GM12878 (cell line): ENCODE data around the gene OR4F15. TPM values are rescaled to one million over a fixed set of nuclear protein-coding genes. Genes with fewer than 3 reads are reported as not detected.

Source experiments
- ATAC-seq: fragments of 200-7000 bp; cut with Tn5 transposase; 3 replicates; pipeline ENCODE4 v1.9.1; 2020; ENCODE audit warnings: mild to moderate bottlenecking, moderate library complexity
- BruUV-seq: library from RNA; stranded (reverse); fragments of 400-500 nt; replicated peaks from 2 replicates; lab custom pipeline; 2021; lab: Mats Ljungman, UMichigan
- CTCF ChIA-PET: fragments of 300-600 bp; sonication (Branson Sonifier 250); formaldehyde crosslinking; extraction: SDS; loops from one replicate; lab custom pipeline; 2021; ENCODE audit warnings: inconsistent platforms; lab: Yijun Ruan, JAX
- POLR2A ChIA-PET: fragments of 350-600 bp; formaldehyde crosslinking; extraction: SDS; loops from one replicate; lab custom pipeline; 2021; ENCODE audit warnings: inconsistent platforms; lab: Charles Lee
- RAD21 ChIA-PET: fragments of 300-600 bp; sonication (Branson Sonifier 250); formaldehyde crosslinking; loops from one replicate; lab custom pipeline; 2023; ENCODE audit warnings: antibody characterized with exemption; ENCODE audit not compliant: unreplicated experiment; lab: Charles Lee
- SMC1A ChIA-PET: fragments of 300-600 bp; sonication (Branson Sonifier 250); formaldehyde crosslinking; loops from one replicate; lab custom pipeline; 2023; ENCODE audit not compliant: unreplicated experiment, uncharacterized antibody; lab: Charles Lee
- DNase-seq: peaks from one replicate; pipeline ENCODE4 v3.0.0-alpha.2; 2011; ENCODE audit warnings: low read depth, low spot score
- FAIRE-seq: peaks from 3 replicates; lab custom pipeline; 2011; peaks lifted over from hg19 to GRCh38; lab: Jason Lieb, UNC
- H2AFZ ChIP-seq: 2 replicates; pipeline ENCODE4 v1.6.0; 2011; ENCODE audit warnings: low read depth, low read length, control low read depth; ENCODE audit not compliant: control insufficient read depth
- H3K27ac ChIP-seq: 2 replicates; pipeline ENCODE4 v1.5.1; 2011; ENCODE audit warnings: control low read depth; ENCODE audit not compliant: control insufficient read depth, insufficient read depth
- H3K27me3 ChIP-seq, 2 experiments: replicated peaks in 1 of 2; 2 replicates each; pipeline versions ENCODE4 v1.6.0 to v1.6.1; 2011; ENCODE audit warnings: low read length in 1 of 2; ENCODE audit not compliant: control insufficient read depth in 2 of 2, insufficient read depth in 2 of 2
- H3K36me3 ChIP-seq, 2 experiments: 2 replicates each; pipeline ENCODE4 v1.5.1; 2011; ENCODE audit warnings: low read length in 1 of 2; ENCODE audit not compliant: control insufficient read depth in 2 of 2, insufficient read depth in 2 of 2
- H3K4me1 ChIP-seq: 2 replicates; pipeline ENCODE4 v1.6.1; 2011; ENCODE audit warnings: mild to moderate bottlenecking, low read length, moderate library complexity, mixed read lengths; ENCODE audit not compliant: control insufficient read depth, insufficient read depth
- H3K4me2 ChIP-seq: 2 replicates; pipeline ENCODE4 v1.6.0; 2011; ENCODE audit warnings: control low read depth; ENCODE audit not compliant: control insufficient read depth, insufficient read depth
- H3K4me3 ChIP-seq: fragments of 200-600 bp; sonication (generic); 2 replicates; pipeline ENCODE4 v1.5.1; 2016
- H3K79me2 ChIP-seq: 2 replicates; pipeline ENCODE4 v1.6.0; 2011; ENCODE audit warnings: low read length; ENCODE audit not compliant: control insufficient read depth, insufficient read depth
- H3K9ac ChIP-seq: 2 replicates; pipeline ENCODE4 v1.8.0; 2011; ENCODE audit warnings: low read length, control low read depth, mixed read lengths; ENCODE audit not compliant: control insufficient read depth, insufficient read depth
- H3K9me3 ChIP-seq: replicated peaks from 3 replicates; pipeline ENCODE4 v1.5.1; 2011; ENCODE audit warnings: mild to moderate bottlenecking, low read length; ENCODE audit not compliant: control insufficient read depth, insufficient read depth
- H4K20me1 ChIP-seq: 2 replicates; pipeline ENCODE4 v1.6.0; 2011; ENCODE audit not compliant: control insufficient read depth, insufficient read depth
- CHD1 ChIP-seq: IDR thresholded peaks from 2 replicates; pipeline ENCODE4 v1.6.1; 2012; ENCODE audit warnings: low read depth, low read length, improper control_type of control experiment
- CREB1 ChIP-seq: IDR thresholded peaks from 2 replicates; pipeline ENCODE4 v1.6.1; 2012; ENCODE audit warnings: low read depth, mild to moderate bottlenecking, inconsistent platforms
- FOXM1 ChIP-seq: IDR thresholded peaks from 2 replicates; pipeline ENCODE4 v1.6.1; 2012; ENCODE audit warnings: low read depth, mild to moderate bottlenecking, inconsistent platforms, low read length, moderate library complexity
- GABPA ChIP-seq: IDR thresholded peaks from 2 replicates; pipeline ENCODE4 v1.6.1; 2014; ENCODE audit warnings: antibody characterized with exemption, low read depth, mild to moderate bottlenecking, inconsistent platforms
- HDAC6 ChIP-seq: fragments of 200-600 bp; sonication (generic); IDR thresholded peaks from one replicate; pipeline ENCODE4 v1.8.0; 2017; ENCODE audit warnings: antibody characterized with exemption; ENCODE audit not compliant: unreplicated experiment
- JUND ChIP-seq: IDR thresholded peaks from 2 replicates; pipeline ENCODE4 v1.6.1; 2012; ENCODE audit warnings: low read depth, mild to moderate bottlenecking, low read length, improper control_type of control experiment, moderate library complexity
- RFX5 ChIP-seq: IDR thresholded peaks from 2 replicates; pipeline ENCODE4 v1.6.1; 2011; ENCODE audit warnings: low read depth, low read length, improper control_type of control experiment
- SIX5 ChIP-seq: IDR thresholded peaks from 2 replicates; pipeline ENCODE4 v1.6.1; 2011; ENCODE audit warnings: mild to moderate bottlenecking, low read depth, low read length, moderate library complexity; ENCODE audit not compliant: severe bottlenecking
- TARDBP ChIP-seq: IDR thresholded peaks from 2 replicates; pipeline ENCODE4 v1.6.1; 2016; ENCODE audit warnings: borderline replicate concordance
- WRNIP1 ChIP-seq: IDR thresholded peaks from 2 replicates; pipeline ENCODE4 v1.6.1; 2011; ENCODE audit warnings: low read depth, low read length, improper control_type of control experiment, borderline replicate concordance
- ZNF207 ChIP-seq: fragments of 450-650 bp; IDR thresholded peaks from 2 replicates; pipeline ENCODE4 v1.6.1; 2014; ENCODE audit warnings: antibody characterized with exemption, mild to moderate bottlenecking, borderline replicate concordance
- WGBS: methylation state at CpG from one replicate; pipeline ENCODE4 v1.1.6; 2016; ENCODE audit warnings: low lambda C conversion rate; ENCODE audit not compliant: insufficient replicate concordance, insufficient coverage; ENCODE audit errors: missing lambda C conversion rate; 5-methylcytosine and 5-hydroxymethylcytosine counted together
- in situ Hi-C: fragments of 300-500 bp; cut with MboI; formaldehyde crosslinking; loops from 9 replicates; pipeline ENCODE4 v1.14.3; 2018; ENCODE audit warnings: mixed read lengths
- intact Hi-C: fragments of 100-400 bp; cut with micrococcal nuclease; formaldehyde crosslinking; loops from one replicate; pipeline ENCODE4 v1.14.2; 2022; ENCODE audit not compliant: unreplicated experiment
- polyA plus RNA-seq, 11 experiments: library from polyadenylated mRNA; depleted of rRNA in 4 of 11; unstranded in 6 of 11; stranded (reverse) in 5 of 11; fragments of >200 nt; fragmentation: Nextera tagmentation in 4 of 11; fragmentation: Illumina TruSeq in 1 of 11; extraction: Ambion mirVana in 4 of 11; extraction: Trizol in 1 of 11; gene quantifications; 1 replicate in 1 of 11; 2 replicates in 10 of 11; pipeline versions ENCODE4 v1.2.1 to v1.2.3, GENCODE V29; 2011 to 2016; ENCODE audit warnings: inconsistent platforms in 2 of 11, missing spikeins in 2 of 11, low read depth in 1 of 11
- total RNA-seq, 4 experiments: library from RNA; depleted of rRNA in 3 of 4; stranded (reverse); fragments of >200 nt in 3 of 4; fragmentation: Illumina TruSeq in 1 of 4; extraction: Trizol in 1 of 4; gene quantifications; 2 replicates each; pipeline versions ENCODE4 v1.2.1 to v1.2.3, GENCODE V29; 2013 to 2021
- TF ChIP-seq, protein P1 (sequence below): IDR thresholded peaks from 2 replicates; pipeline ENCODE4 v1.6.1; 2012; ENCODE audit warnings: mild to moderate bottlenecking, low read depth, low read length
- TF ChIP-seq, protein P2 (sequence below): fragments of 150-350 bp; IDR thresholded peaks from 2 replicates; pipeline ENCODE4 v1.6.1; 2014; ENCODE audit warnings: mild to moderate bottlenecking, low read depth, low read length
- TF ChIP-seq, protein P3 (sequence below): fragments of 450-650 bp; IDR thresholded peaks from 2 replicates; pipeline ENCODE4 v1.6.1; 2017; ENCODE audit warnings: mild to moderate bottlenecking
- TF ChIP-seq, protein P4 (sequence below): IDR thresholded peaks from 2 replicates; pipeline ENCODE4 v1.6.1; 2011; ENCODE audit warnings: borderline replicate concordance, low read depth, mild to moderate bottlenecking, moderate library complexity, low read length; ENCODE audit not compliant: insufficient read depth, poor library complexity, severe bottlenecking

Gene OR4F15
- total and polyA plus RNA-seq, 10 of the 15 experiments (the other 5 are each of a cell fraction or from before 2014, with no cell fraction given): not detected

DNA sequence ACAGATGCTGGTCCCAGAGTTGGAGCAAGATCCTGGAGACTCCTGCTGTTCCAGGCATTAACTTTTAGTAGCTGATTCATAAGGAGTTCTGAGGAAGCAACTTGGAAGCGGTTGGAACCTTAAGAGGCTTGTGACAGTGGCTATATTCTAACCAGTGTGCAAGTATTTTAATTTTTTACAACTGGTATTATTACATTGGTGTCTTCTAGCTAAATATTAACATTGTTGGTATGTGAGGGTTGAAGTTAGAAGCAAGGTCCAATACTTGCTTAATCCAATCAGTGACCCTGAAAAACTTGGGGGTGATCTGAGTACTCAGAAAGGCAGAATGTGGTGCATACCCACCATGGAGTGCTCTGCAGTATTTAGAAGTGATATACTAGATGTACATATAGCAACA, 1.5 kb upstream of the OR4F15 start:
- Histone ChIP-seq H3K4me2 (no peak overlapping the region), H4K20me1 (no peaks in the 10 kb centered on the region)
- RAD21 ChIA-PET: no interaction called here
- SMC1A ChIA-PET: no interaction called here
- TF ChIP-seq, protein P1, sequence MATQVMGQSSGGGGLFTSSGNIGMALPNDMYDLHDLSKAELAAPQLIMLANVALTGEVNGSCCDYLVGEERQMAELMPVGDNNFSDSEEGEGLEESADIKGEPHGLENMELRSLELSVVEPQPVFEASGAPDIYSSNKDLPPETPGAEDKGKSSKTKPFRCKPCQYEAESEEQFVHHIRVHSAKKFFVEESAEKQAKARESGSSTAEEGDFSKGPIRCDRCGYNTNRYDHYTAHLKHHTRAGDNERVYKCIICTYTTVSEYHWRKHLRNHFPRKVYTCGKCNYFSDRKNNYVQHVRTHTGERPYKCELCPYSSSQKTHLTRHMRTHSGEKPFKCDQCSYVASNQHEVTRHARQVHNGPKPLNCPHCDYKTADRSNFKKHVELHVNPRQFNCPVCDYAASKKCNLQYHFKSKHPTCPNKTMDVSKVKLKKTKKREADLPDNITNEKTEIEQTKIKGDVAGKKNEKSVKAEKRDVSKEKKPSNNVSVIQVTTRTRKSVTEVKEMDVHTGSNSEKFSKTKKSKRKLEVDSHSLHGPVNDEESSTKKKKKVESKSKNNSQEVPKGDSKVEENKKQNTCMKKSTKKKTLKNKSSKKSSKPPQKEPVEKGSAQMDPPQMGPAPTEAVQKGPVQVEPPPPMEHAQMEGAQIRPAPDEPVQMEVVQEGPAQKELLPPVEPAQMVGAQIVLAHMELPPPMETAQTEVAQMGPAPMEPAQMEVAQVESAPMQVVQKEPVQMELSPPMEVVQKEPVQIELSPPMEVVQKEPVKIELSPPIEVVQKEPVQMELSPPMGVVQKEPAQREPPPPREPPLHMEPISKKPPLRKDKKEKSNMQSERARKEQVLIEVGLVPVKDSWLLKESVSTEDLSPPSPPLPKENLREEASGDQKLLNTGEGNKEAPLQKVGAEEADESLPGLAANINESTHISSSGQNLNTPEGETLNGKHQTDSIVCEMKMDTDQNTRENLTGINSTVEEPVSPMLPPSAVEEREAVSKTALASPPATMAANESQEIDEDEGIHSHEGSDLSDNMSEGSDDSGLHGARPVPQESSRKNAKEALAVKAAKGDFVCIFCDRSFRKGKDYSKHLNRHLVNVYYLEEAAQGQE: no peak
- TF ChIP-seq, protein P2, sequence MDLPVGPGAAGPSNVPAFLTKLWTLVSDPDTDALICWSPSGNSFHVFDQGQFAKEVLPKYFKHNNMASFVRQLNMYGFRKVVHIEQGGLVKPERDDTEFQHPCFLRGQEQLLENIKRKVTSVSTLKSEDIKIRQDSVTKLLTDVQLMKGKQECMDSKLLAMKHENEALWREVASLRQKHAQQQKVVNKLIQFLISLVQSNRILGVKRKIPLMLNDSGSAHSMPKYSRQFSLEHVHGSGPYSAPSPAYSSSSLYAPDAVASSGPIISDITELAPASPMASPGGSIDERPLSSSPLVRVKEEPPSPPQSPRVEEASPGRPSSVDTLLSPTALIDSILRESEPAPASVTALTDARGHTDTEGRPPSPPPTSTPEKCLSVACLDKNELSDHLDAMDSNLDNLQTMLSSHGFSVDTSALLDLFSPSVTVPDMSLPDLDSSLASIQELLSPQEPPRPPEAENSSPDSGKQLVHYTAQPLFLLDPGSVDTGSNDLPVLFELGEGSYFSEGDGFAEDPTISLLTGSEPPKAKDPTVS: no peak
- no peak for TF ChIP-seq JUND
- no peak for TF ChIP-seq CHD1
- TF ChIP-seq GABPA: no peak
- TF ChIP-seq TARDBP: no peak
- TF ChIP-seq, protein P3, sequence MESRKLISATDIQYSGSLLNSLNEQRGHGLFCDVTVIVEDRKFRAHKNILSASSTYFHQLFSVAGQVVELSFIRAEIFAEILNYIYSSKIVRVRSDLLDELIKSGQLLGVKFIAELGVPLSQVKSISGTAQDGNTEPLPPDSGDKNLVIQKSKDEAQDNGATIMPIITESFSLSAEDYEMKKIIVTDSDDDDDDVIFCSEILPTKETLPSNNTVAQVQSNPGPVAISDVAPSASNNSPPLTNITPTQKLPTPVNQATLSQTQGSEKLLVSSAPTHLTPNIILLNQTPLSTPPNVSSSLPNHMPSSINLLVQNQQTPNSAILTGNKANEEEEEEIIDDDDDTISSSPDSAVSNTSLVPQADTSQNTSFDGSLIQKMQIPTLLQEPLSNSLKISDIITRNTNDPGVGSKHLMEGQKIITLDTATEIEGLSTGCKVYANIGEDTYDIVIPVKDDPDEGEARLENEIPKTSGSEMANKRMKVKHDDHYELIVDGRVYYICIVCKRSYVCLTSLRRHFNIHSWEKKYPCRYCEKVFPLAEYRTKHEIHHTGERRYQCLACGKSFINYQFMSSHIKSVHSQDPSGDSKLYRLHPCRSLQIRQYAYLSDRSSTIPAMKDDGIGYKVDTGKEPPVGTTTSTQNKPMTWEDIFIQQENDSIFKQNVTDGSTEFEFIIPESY: no peak
- TF ChIP-seq, protein P4, sequence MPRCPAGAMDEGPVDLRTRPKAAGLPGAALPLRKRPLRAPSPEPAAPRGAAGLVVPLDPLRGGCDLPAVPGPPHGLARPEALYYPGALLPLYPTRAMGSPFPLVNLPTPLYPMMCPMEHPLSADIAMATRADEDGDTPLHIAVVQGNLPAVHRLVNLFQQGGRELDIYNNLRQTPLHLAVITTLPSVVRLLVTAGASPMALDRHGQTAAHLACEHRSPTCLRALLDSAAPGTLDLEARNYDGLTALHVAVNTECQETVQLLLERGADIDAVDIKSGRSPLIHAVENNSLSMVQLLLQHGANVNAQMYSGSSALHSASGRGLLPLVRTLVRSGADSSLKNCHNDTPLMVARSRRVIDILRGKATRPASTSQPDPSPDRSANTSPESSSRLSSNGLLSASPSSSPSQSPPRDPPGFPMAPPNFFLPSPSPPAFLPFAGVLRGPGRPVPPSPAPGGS: no peak
- TF ChIP-seq HDAC6: no peak
- TF ChIP-seq RFX5: no peak
- TF ChIP-seq ZNF207: no peak
- TF ChIP-seq SIX5: no peak
- TF ChIP-seq WRNIP1: no peak
- no peak for TF ChIP-seq CREB1
- TF ChIP-seq FOXM1: no peak
- TF ChIP-seq, all 136 proteins: peak for 0
- Histone ChIP-seq H3K4me1 (no peaks in the 10 kb centered on the region), H3K9ac (no peak overlapping the region), H3K27me3 (no peaks in the 10 kb centered on the region), H3K36me3 (no peaks in the 10 kb centered on the region), H3K79me2 (no peaks in the 10 kb centered on the region), H3K4me3 (no peak overlapping the region), H3K9me3 (no peaks in the 10 kb centered on the region), H3K27ac (no peak overlapping the region), H2AFZ (no peak overlapping the region)
- WGBS: 35% methylated on average over 1 of the region's 1 CpG
- no TSS peak for BruUV-seq
- ChIA-PET POLR2A (no interaction called here), CTCF (no interaction called here)
- in situ Hi-C loops (no loop called here), intact Hi-C loops (no loop called here)
- DNase-seq: no peak
- no peak for ATAC-seq
- FAIRE-seq: no peak
